WTC11 (cell line): ENCODE results near the gene NPIPB13.
"Not testable (repeated sequence)": the region's sequence is repeated elsewhere in the genome, so short reads cannot be mapped to it uniquely, and the experiment has no call there.

Experiments used
- GABPB1 ChIP-seq: sonication (generic); formaldehyde crosslinking; IDR thresholded peaks from 2 replicates; pipeline ENCODE4 v1.8.1; 2023; ENCODE audit warnings: mild to moderate bottlenecking, missing genetic modification reagents
- JUN ChIP-seq: sonication (generic); formaldehyde crosslinking; IDR thresholded peaks from 2 replicates; pipeline ENCODE4 v1.8.0; 2023; ENCODE audit warnings: mild to moderate bottlenecking, missing genetic modification reagents
- TCF7 ChIP-seq: sonication (generic); formaldehyde crosslinking; IDR thresholded peaks from 2 replicates; pipeline ENCODE4 v1.8.0; 2022; ENCODE audit warnings: mild to moderate bottlenecking, low read depth, missing genetic modification reagents, moderate library complexity
- TF ChIP-seq, protein P1 (sequence below): sonication (generic); formaldehyde crosslinking; IDR thresholded peaks from 2 replicates; pipeline ENCODE4 v1.8.0; 2022; ENCODE audit warnings: mild to moderate bottlenecking, missing genetic modification reagents
- TF ChIP-seq, protein P2 (sequence below): sonication (generic); formaldehyde crosslinking; IDR thresholded peaks from 2 replicates; pipeline ENCODE4 v1.8.0; 2022; ENCODE audit warnings: mild to moderate bottlenecking, missing genetic modification reagents
- TF ChIP-seq, protein P3 (sequence below): fragments of 200-600 bp; IDR thresholded peaks from 2 replicates; pipeline ENCODE4 v1.8.0; 2022; ENCODE audit warnings: antibody characterized with exemption

DNA sequence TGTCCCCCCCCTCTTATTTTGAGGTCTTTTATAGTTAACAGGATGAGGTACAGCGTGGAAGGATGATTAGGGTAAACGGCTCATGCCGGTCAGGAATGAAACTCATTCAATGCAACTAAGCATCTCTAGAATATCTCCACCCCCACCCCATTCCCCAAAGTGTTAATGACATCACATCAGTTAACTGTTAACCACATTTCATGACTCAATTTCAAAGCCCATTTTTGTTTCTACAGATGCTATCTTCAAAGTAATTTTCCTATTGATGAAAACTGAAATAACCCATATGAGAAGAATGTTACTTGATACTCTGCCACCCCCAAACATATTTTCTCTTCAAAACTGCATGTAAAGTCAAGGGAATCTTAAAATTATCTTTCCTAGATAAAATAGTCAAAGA lies 30.2 kb upstream of the NPIPB13 start:
- TF ChIP-seq, protein P1, sequence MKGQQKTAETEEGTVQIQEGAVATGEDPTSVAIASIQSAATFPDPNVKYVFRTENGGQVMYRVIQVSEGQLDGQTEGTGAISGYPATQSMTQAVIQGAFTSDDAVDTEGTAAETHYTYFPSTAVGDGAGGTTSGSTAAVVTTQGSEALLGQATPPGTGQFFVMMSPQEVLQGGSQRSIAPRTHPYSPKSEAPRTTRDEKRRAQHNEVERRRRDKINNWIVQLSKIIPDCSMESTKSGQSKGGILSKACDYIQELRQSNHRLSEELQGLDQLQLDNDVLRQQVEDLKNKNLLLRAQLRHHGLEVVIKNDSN (CRISPR knock-in tag), result not testable (repeated sequence)
- TF ChIP-seq GABPB1, TCF7, JUN (CRISPR knock-in tag): not testable (repeated sequence)
- TF ChIP-seq, protein P2, sequence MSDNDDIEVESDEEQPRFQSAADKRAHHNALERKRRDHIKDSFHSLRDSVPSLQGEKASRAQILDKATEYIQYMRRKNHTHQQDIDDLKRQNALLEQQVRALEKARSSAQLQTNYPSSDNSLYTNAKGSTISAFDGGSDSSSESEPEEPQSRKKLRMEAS (CRISPR knock-in tag), result not testable (repeated sequence)
- TF ChIP-seq, protein P3, sequence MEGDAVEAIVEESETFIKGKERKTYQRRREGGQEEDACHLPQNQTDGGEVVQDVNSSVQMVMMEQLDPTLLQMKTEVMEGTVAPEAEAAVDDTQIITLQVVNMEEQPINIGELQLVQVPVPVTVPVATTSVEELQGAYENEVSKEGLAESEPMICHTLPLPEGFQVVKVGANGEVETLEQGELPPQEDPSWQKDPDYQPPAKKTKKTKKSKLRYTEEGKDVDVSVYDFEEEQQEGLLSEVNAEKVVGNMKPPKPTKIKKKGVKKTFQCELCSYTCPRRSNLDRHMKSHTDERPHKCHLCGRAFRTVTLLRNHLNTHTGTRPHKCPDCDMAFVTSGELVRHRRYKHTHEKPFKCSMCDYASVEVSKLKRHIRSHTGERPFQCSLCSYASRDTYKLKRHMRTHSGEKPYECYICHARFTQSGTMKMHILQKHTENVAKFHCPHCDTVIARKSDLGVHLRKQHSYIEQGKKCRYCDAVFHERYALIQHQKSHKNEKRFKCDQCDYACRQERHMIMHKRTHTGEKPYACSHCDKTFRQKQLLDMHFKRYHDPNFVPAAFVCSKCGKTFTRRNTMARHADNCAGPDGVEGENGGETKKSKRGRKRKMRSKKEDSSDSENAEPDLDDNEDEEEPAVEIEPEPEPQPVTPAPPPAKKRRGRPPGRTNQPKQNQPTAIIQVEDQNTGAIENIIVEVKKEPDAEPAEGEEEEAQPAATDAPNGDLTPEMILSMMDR, result not testable (repeated sequence)
